OCI-LY3 (cell line): ENCODE results near the gene UGT1A5.

Experiments used
- CTCF ChIP-seq: fragments of 200-600, 300-600 bp; sonication (generic); IDR thresholded peaks from 2 replicates; pipeline ENCODE4 v1.5.1; 2014; ENCODE audit warnings: antibody characterized with exemption, low read length, low read depth
- EZH2phosphoT487 ChIP-seq: fragments of 200-600 bp; shearing (Covaris generic); IDR thresholded peaks from 2 replicates; pipeline ENCODE4 v1.6.1; 2018; ENCODE audit warnings: antibody characterized with exemption, mixed run types, low read depth

- TF ChIP-seq CTCF, result no peak
- no peak for TF ChIP-seq EZH2phosphoT487
Measured at GRCh38 chr2:233810385-233810784, 97.7 kb downstream of the UGT1A5 start.
